HEK293 (cell line): ENCODE results near the gene SDF2.

ENCODE experiments used
- CTCF ChIA-PET: fragments of 350-600 bp; formaldehyde crosslinking; extraction: SDS; loops from one replicate; lab custom pipeline; 2021; ENCODE audit warnings: antibody characterized with exemption; lab: Yijun Ruan, JAX
- POLR2A ChIA-PET: fragments of 300-600 bp; formaldehyde crosslinking; extraction: SDS; loops from one replicate; lab custom pipeline; 2020; ENCODE audit warnings: antibody characterized with exemption, inconsistent platforms; lab: Yijun Ruan, JAX
- H3K27ac ChIP-seq: fragments of 200-500 bp; sonication (Bioruptor generic); 2 replicates; pipeline ENCODE4 v1.5.1; 2014; ENCODE audit warnings: low read depth, low read length, control low read depth, inconsistent platforms; ENCODE audit errors: extremely low read depth
- H3K36me3 ChIP-seq, 2 experiments: fragments of 200-500 bp in 1 of 2; sonication (Bioruptor generic) in 1 of 2; 1 replicate in 1 of 2; 2 replicates in 1 of 2; pipeline ENCODE4 v1.5.1; 2014 to 2017; ENCODE audit warnings: inconsistent platforms in 2 of 2, low read length in 2 of 2; ENCODE audit not compliant: control insufficient read depth in 2 of 2, insufficient read depth in 1 of 2
- H3K4me1 ChIP-seq: fragments of 200-500 bp; sonication (Bioruptor generic); 2 replicates; pipeline ENCODE4 v1.5.1; 2014; ENCODE audit warnings: mild to moderate bottlenecking, low read length, inconsistent platforms; ENCODE audit not compliant: control insufficient read depth, insufficient read depth
- H3K4me3 ChIP-seq: 2 replicates; pipeline ENCODE4 v1.5.1; 2011; ENCODE audit warnings: low read depth, mild to moderate bottlenecking, control low read depth, low read length, moderate library complexity
- H3K9me3 ChIP-seq: fragments of 200-500 bp; sonication (Bioruptor generic); 2 replicates; pipeline ENCODE4 v1.5.1; 2014; ENCODE audit warnings: low read depth, low read length, inconsistent platforms; ENCODE audit not compliant: control insufficient read depth, insufficient read depth
- HOXC10 ChIP-seq: sonication (generic); formaldehyde crosslinking; IDR thresholded peaks from 2 replicates; pipeline ENCODE4 v1.8.1; 2023; ENCODE audit warnings: mild to moderate bottlenecking, missing genetic modification reagents
- INSM2 ChIP-seq: fragments of 450-650 bp; formaldehyde crosslinking; IDR thresholded peaks from 2 replicates; pipeline ENCODE4 v1.5.1; 2016; ENCODE audit warnings: missing biosample characterization, missing genetic modification characterization
- PRDM2 ChIP-seq: fragments of 450-650 bp; formaldehyde crosslinking; IDR thresholded peaks from 2 replicates; pipeline ENCODE4 v1.5.1; 2016; ENCODE audit warnings: missing biosample characterization, missing genetic modification characterization, borderline replicate concordance
- SCRT2 ChIP-seq: fragments of 450-650 bp; formaldehyde crosslinking; IDR thresholded peaks from 2 replicates; pipeline ENCODE4 v1.5.1; 2016; ENCODE audit warnings: missing biosample characterization, missing genetic modification characterization
- SP7 ChIP-seq: fragments of 450-650 bp; formaldehyde crosslinking; IDR thresholded peaks from 2 replicates; pipeline ENCODE4 v1.5.1; 2016; ENCODE audit warnings: missing biosample characterization, missing genetic modification characterization
- ZBTB17 ChIP-seq: fragments of 450-650 bp; formaldehyde crosslinking; IDR thresholded peaks from 2 replicates; pipeline ENCODE4 v1.5.1; 2016; ENCODE audit warnings: missing biosample characterization, missing genetic modification characterization
- ZBTB20 ChIP-seq: fragments of 450-650 bp; formaldehyde crosslinking; IDR thresholded peaks from 2 replicates; pipeline ENCODE4 v1.5.1; 2016; ENCODE audit warnings: missing biosample characterization, missing genetic modification characterization
- ZBTB44 ChIP-seq: fragments of 450-650 bp; IDR thresholded peaks from 2 replicates; pipeline ENCODE4 v1.5.1; 2018; ENCODE audit warnings: missing biosample characterization, mild to moderate bottlenecking, missing genetic modification characterization
- ZFP3 ChIP-seq: fragments of 450-650 bp; formaldehyde crosslinking; IDR thresholded peaks from 2 replicates; pipeline ENCODE4 v1.5.1; 2016; ENCODE audit warnings: low read depth, missing biosample characterization, missing genetic modification characterization
- ZNF140 ChIP-seq: fragments of 450-650 bp; formaldehyde crosslinking; IDR thresholded peaks from 2 replicates; pipeline ENCODE4 v1.5.1; 2016; ENCODE audit warnings: missing biosample characterization, missing genetic modification characterization
- ZNF2 ChIP-seq: fragments of 450-650 bp; formaldehyde crosslinking; IDR thresholded peaks from 2 replicates; pipeline ENCODE4 v1.5.1; 2016; ENCODE audit warnings: missing biosample characterization, missing genetic modification characterization
- ZNF214 ChIP-seq: fragments of 450-650 bp; formaldehyde crosslinking; IDR thresholded peaks from 2 replicates; pipeline ENCODE4 v1.5.1; 2017; ENCODE audit warnings: missing biosample characterization, mild to moderate bottlenecking, missing genetic modification characterization, borderline replicate concordance
- ZNF311 ChIP-seq: fragments of 450-650 bp; formaldehyde crosslinking; IDR thresholded peaks from 2 replicates; pipeline ENCODE4 v1.5.1; 2017; ENCODE audit warnings: missing biosample characterization, missing genetic modification characterization, borderline replicate concordance
- ZNF449 ChIP-seq: fragments of 450-650 bp; formaldehyde crosslinking; IDR thresholded peaks from 2 replicates; pipeline ENCODE4 v1.5.1; 2017; ENCODE audit warnings: missing biosample characterization, mild to moderate bottlenecking, missing genetic modification characterization, moderate library complexity
- ZNF513 ChIP-seq: fragments of 450-650 bp; IDR thresholded peaks from 2 replicates; pipeline ENCODE4 v1.5.1; 2018; ENCODE audit warnings: missing biosample characterization, missing genetic modification characterization
- ZNF624 ChIP-seq: fragments of 450-650 bp; formaldehyde crosslinking; IDR thresholded peaks from 2 replicates; pipeline ENCODE4 v1.5.1; 2017; ENCODE audit warnings: missing biosample characterization, missing genetic modification characterization
- ZNF626 ChIP-seq: fragments of 450-650 bp; sonication (Bioruptor Pico); formaldehyde crosslinking; IDR thresholded peaks from 2 replicates; pipeline ENCODE4 v1.5.1; 2018; ENCODE audit warnings: missing biosample characterization, missing genetic modification characterization, inconsistent platforms
- ZNF843 ChIP-seq: fragments of 450-650 bp; formaldehyde crosslinking; IDR thresholded peaks from 2 replicates; pipeline ENCODE4 v1.5.1; 2016; ENCODE audit warnings: missing biosample characterization, missing genetic modification characterization
- ZSCAN30 ChIP-seq: fragments of 450-650 bp; IDR thresholded peaks from 2 replicates; pipeline ENCODE4 v1.5.1; 2018; ENCODE audit warnings: missing biosample characterization, mild to moderate bottlenecking, missing genetic modification characterization, moderate library complexity

Gene SDF2

GRCh38 chr17:28599311-28600184 is 62.2 kb downstream of the SDF2 start (continued):
- TF ChIP-seq ZNF513 (0 out of 2 replicates have a peak, but pooled peaks have one; percentile 2), ZNF624 (tag by site-specific recombination) (no peak), SP7 (tag by site-specific recombination) (peak; percentile 74), ZNF843 (no peak), SCRT2 (tag by site-specific recombination) (peak; percentile 99), ZBTB20 (peak; percentile 43; the same call in 1 of the 2 replicates)

- H3K9me3 ChIP-seq, result no peaks in the 10 kb centered on the region
- H3K4me3 ChIP-seq, result peak within 1 kb of the TSS; percentile 87
- CTCF ChIA-PET, result interaction anchor here (0.8 to 1.2 kb wide), 6 partner anchors 9 to 58 kb away, joined by 3 to 6 read pairs (median 4); no protein-coding TSS in a partner anchor
- no peaks in the 10 kb centered on the region for H3K4me1 ChIP-seq
- POLR2A ChIA-PET, result interaction anchor here (0.6 to 3.0 kb wide), 19 partner anchors 10 to 121 kb away, joined by 3 to 30 read pairs (median 4); partner anchors contain the start of genes ALDOC, BLTP2, PIGS and RPL23A
- H3K36me3 ChIP-seq, result peaks cover 27 to 41% of the 10 kb centered on the region in 2 experiments
- H3K27ac ChIP-seq, result peak within 1 kb of the TSS; percentile 90
- TF ChIP-seq ZNF214, result no peak
- no peak for TF ChIP-seq HOXC10
- TF ChIP-seq ZBTB17 (tag by site-specific recombination), result peak; percentile 85
- no peak for TF ChIP-seq ZSCAN30
- TF ChIP-seq ZNF513, result no peak
- no peak for TF ChIP-seq ZNF311 (tag by site-specific recombination)
- peak; percentile 72; the same call in 1 of the 2 replicates for TF ChIP-seq ZNF2 (tag by site-specific recombination)
- TF ChIP-seq INSM2 (tag by site-specific recombination), result no peak
- TF ChIP-seq ZFP3 (tag by site-specific recombination), result no peak
- no peak for TF ChIP-seq ZNF626
- TF ChIP-seq PRDM2 (tag by site-specific recombination), result no peak
- peak; percentile 99 for TF ChIP-seq ZNF449 (tag by site-specific recombination)
- TF ChIP-seq ZBTB44 (tag by site-specific recombination), result no peak
- no peak for TF ChIP-seq ZNF140 (tag by site-specific recombination)
Measured at GRCh38 chr17:28598799-28599310, 62.9 kb downstream of the SDF2 start, which contains the start of gene SPAG5. Gene SPAG5 (minus strand): TSS chr17:28599025. CDS start chr17:28598946, 79 bp downstream.
